Lower leg skin (tissue), 3 donors: ENCODE measurements around the gene CENPK.

Experiments used
- POLR2A ChIP-seq, 2 donors: fragments of 450-650 bp; IDR thresholded peaks; one replicate each; pipeline ENCODE4 v1.6.1; 2016 to 2017; ENCODE audit warnings: antibody characterized with exemption in 2 of 2, mild to moderate bottlenecking in 1 of 2, moderate library complexity in 1 of 2
- TF ChIP-seq, protein P1 (sequence below), 3 donors: fragments of 450-650 bp; IDR thresholded peaks; one replicate each; pipeline ENCODE4 v1.5.1; 2016; ENCODE audit warnings: antibody characterized with exemption in 3 of 3, mild to moderate bottlenecking in 3 of 3, moderate library complexity in 2 of 3

GRCh38 chr5:65489119-65489518, 73.8 kb downstream of the CENPK start:
- TF ChIP-seq, protein P1, sequence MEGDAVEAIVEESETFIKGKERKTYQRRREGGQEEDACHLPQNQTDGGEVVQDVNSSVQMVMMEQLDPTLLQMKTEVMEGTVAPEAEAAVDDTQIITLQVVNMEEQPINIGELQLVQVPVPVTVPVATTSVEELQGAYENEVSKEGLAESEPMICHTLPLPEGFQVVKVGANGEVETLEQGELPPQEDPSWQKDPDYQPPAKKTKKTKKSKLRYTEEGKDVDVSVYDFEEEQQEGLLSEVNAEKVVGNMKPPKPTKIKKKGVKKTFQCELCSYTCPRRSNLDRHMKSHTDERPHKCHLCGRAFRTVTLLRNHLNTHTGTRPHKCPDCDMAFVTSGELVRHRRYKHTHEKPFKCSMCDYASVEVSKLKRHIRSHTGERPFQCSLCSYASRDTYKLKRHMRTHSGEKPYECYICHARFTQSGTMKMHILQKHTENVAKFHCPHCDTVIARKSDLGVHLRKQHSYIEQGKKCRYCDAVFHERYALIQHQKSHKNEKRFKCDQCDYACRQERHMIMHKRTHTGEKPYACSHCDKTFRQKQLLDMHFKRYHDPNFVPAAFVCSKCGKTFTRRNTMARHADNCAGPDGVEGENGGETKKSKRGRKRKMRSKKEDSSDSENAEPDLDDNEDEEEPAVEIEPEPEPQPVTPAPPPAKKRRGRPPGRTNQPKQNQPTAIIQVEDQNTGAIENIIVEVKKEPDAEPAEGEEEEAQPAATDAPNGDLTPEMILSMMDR (IDR thresholded peaks at IDR 0.05) = no peak
- TF ChIP-seq POLR2A (IDR thresholded peaks at IDR 0.05) = no peak
